WTC11 (cell line): ENCODE measurements around the gene TPSAB1.

Experiments
- ATF2 ChIP-seq: sonication (generic); formaldehyde crosslinking; IDR thresholded peaks from 2 replicates; pipeline ENCODE4 v1.8.1; 2022; ENCODE audit warnings: low read depth, missing genetic modification reagents, borderline replicate concordance
- CTCF ChIP-seq: fragments of 200-600 bp; IDR thresholded peaks from 2 replicates; pipeline ENCODE4 v1.8.0; 2022; ENCODE audit warnings: antibody characterized with exemption
- ESRRA ChIP-seq: sonication (generic); formaldehyde crosslinking; IDR thresholded peaks from 2 replicates; pipeline ENCODE4 v1.8.1; 2022; ENCODE audit warnings: mild to moderate bottlenecking, missing genetic modification reagents, borderline replicate concordance
- GABPB1 ChIP-seq: sonication (generic); formaldehyde crosslinking; IDR thresholded peaks from 2 replicates; pipeline ENCODE4 v1.8.1; 2023; ENCODE audit warnings: mild to moderate bottlenecking, missing genetic modification reagents
- IRF1 ChIP-seq: sonication (generic); formaldehyde crosslinking; IDR thresholded peaks from 2 replicates; pipeline ENCODE4 v1.8.0; 2023; ENCODE audit warnings: missing genetic modification reagents
- SMAD3 ChIP-seq: sonication (generic); formaldehyde crosslinking; IDR thresholded peaks from 2 replicates; pipeline ENCODE4 v1.8.0; 2022; ENCODE audit warnings: missing genetic modification reagents, mild to moderate bottlenecking, borderline replicate concordance
- TCF7 ChIP-seq: sonication (generic); formaldehyde crosslinking; IDR thresholded peaks from 2 replicates; pipeline ENCODE4 v1.8.0; 2022; ENCODE audit warnings: mild to moderate bottlenecking, low read depth, missing genetic modification reagents, moderate library complexity
- TF ChIP-seq, protein P1 (sequence below): sonication (generic); formaldehyde crosslinking; IDR thresholded peaks from 2 replicates; pipeline ENCODE4 v1.8.0; 2022; ENCODE audit warnings: mild to moderate bottlenecking, missing genetic modification reagents
- TF ChIP-seq, protein P2 (sequence below): sonication (generic); formaldehyde crosslinking; IDR thresholded peaks from 2 replicates; pipeline ENCODE4 v1.8.1; 2022; ENCODE audit warnings: mild to moderate bottlenecking, missing genetic modification reagents, moderate library complexity, borderline replicate concordance
- TF ChIP-seq, protein P3 (sequence below): sonication (generic); formaldehyde crosslinking; IDR thresholded peaks from 2 replicates; pipeline ENCODE4 v1.8.0; 2023; ENCODE audit warnings: missing genetic modification reagents, mild to moderate bottlenecking, borderline replicate concordance
- TF ChIP-seq, protein P4 (sequence below): fragments of 250-450 bp; sonication (Bioruptor Pico); conservative IDR thresholded peaks from 2 replicates; pipeline ENCODE4 v1.9.0; 2021; ENCODE audit warnings: mild to moderate bottlenecking

DNA sequence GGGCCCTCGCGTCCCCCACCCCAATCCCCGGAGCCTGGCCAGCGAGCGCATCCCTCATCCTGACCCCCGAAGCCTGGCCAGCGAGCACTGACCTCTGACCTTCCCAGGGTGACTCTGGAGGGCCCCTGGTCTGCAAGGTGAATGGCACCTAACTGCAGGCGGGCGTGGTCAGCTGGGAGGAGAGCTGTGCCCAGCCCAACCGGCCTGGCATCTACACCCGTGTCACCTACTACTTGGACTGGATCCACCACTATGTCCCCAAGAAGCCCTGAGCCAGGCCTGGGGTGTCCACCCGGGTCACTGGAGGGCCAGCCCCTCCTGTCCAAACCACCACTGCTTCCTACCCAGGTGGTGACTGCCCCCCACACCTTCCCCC, 17.7 kb downstream of the TPSAB1 start:
- TF ChIP-seq, protein P1, sequence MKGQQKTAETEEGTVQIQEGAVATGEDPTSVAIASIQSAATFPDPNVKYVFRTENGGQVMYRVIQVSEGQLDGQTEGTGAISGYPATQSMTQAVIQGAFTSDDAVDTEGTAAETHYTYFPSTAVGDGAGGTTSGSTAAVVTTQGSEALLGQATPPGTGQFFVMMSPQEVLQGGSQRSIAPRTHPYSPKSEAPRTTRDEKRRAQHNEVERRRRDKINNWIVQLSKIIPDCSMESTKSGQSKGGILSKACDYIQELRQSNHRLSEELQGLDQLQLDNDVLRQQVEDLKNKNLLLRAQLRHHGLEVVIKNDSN (CRISPR knock-in tag): no peak
- no peak for TF ChIP-seq TCF7 (CRISPR knock-in tag)
- no peak for TF ChIP-seq CTCF
- no peak for TF ChIP-seq SMAD3 (CRISPR knock-in tag)
- TF ChIP-seq IRF1: no peak
- TF ChIP-seq, protein P2, sequence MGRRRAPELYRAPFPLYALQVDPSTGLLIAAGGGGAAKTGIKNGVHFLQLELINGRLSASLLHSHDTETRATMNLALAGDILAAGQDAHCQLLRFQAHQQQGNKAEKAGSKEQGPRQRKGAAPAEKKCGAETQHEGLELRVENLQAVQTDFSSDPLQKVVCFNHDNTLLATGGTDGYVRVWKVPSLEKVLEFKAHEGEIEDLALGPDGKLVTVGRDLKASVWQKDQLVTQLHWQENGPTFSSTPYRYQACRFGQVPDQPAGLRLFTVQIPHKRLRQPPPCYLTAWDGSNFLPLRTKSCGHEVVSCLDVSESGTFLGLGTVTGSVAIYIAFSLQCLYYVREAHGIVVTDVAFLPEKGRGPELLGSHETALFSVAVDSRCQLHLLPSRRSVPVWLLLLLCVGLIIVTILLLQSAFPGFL (CRISPR knock-in tag): no peak
- TF ChIP-seq ATF2 (CRISPR knock-in tag): no peak
- TF ChIP-seq, protein P3, sequence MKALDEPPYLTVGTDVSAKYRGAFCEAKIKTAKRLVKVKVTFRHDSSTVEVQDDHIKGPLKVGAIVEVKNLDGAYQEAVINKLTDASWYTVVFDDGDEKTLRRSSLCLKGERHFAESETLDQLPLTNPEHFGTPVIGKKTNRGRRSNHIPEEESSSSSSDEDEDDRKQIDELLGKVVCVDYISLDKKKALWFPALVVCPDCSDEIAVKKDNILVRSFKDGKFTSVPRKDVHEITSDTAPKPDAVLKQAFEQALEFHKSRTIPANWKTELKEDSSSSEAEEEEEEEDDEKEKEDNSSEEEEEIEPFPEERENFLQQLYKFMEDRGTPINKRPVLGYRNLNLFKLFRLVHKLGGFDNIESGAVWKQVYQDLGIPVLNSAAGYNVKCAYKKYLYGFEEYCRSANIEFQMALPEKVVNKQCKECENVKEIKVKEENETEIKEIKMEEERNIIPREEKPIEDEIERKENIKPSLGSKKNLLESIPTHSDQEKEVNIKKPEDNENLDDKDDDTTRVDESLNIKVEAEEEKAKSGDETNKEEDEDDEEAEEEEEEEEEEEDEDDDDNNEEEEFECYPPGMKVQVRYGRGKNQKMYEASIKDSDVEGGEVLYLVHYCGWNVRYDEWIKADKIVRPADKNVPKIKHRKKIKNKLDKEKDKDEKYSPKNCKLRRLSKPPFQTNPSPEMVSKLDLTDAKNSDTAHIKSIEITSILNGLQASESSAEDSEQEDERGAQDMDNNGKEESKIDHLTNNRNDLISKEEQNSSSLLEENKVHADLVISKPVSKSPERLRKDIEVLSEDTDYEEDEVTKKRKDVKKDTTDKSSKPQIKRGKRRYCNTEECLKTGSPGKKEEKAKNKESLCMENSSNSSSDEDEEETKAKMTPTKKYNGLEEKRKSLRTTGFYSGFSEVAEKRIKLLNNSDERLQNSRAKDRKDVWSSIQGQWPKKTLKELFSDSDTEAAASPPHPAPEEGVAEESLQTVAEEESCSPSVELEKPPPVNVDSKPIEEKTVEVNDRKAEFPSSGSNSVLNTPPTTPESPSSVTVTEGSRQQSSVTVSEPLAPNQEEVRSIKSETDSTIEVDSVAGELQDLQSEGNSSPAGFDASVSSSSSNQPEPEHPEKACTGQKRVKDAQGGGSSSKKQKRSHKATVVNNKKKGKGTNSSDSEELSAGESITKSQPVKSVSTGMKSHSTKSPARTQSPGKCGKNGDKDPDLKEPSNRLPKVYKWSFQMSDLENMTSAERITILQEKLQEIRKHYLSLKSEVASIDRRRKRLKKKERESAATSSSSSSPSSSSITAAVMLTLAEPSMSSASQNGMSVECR (CRISPR knock-in tag): no peak
- no peak for TF ChIP-seq GABPB1 (CRISPR knock-in tag)
- TF ChIP-seq, protein P4, sequence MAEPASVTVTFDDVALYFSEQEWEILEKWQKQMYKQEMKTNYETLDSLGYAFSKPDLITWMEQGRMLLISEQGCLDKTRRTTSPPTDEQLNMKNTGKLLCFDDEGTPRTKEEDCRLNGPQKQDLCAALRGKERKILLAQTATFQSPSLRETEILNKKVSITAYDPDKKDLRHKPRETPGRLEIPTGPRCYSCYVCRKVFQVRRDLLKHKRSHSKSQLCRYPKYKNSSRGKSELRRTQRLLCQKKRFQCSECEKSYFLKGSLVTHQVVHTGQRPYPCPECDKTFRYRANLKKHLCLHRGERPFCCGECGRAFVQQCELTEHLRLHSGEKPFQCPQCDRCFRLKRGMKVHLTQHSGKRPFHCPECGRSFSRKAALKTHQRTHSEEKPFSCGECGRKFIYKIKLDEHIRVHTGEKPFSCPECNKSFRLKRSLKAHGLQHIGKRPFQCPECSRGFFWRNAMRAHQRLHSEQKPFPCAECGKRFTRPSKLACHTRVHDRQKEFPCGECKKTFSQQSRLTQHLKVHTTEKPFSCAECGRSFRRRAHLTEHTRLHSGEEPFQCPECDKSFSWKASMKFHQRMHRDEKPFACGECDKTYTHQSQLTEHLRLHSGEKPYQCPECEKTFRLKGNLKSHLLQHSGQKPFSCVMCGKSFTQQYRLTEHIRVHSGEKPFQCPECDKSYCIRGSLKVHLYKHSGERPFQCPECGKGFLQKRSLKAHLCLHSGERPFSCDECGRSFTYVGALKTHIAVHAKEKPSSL (CRISPR knock-in tag): no peak
- no peak for TF ChIP-seq ESRRA (CRISPR knock-in tag)
